GM19372 (cell line): ENCODE data around the gene METTL16.
A peak's percentile ranks its signal among the peaks of the same experiment; 100 is the strongest.

Experiments
- ATAC-seq: cut with Tn5 transposase; IDR thresholded peaks from one replicate; pipeline ENCODE4 v1.9.1; 2021; ENCODE audit warnings: mild to moderate bottlenecking, low read depth, moderate library complexity; ENCODE audit not compliant: unreplicated experiment

The METTL16 gene

DNA sequence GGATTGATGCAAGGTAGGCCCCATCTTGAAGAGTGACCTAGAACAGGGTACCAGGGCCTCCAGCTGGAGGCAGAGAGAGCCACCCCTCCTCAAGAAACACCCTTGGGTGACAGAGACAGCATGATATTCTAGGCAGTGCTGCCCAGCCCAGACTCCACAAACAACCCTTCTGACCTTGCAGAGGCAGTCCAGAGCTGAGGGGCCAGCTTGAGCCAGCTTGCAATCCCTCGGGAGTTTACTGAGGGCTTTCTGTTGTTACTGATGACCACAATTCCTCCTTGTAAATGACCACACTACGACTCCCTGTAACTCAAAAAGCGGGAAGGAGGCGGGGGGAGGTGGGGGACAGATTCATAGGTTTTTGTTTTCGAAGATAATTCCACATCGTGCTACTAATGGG lies 92.2 kb downstream of the METTL16 start:
- ATAC-seq: no peak

DNA sequence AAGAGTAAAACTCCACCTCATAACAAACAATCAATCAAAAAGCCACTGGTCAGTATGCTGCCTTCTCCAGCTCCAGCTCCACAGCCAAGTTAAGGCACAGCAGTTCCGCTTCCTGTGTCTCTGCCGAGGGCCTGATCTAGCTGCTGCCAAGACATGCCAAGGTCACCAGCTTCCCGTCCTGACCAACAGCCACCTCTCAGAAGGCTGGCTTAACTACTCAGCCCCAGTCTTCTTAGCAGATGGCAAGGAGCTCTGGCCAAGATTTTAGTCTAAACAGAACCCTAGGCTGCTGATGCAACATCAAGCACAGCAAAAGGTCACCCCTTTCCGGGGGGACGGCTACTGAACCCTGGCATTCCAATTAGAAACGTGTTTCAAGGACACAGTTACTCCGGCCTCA lies 93.1 kb downstream of the METTL16 start:
- no peak for ATAC-seq

GRCh38 chr17:2416010-2416734 lies 95.5 kb downstream of the METTL16 start:
- ATAC-seq: no peak

DNA sequence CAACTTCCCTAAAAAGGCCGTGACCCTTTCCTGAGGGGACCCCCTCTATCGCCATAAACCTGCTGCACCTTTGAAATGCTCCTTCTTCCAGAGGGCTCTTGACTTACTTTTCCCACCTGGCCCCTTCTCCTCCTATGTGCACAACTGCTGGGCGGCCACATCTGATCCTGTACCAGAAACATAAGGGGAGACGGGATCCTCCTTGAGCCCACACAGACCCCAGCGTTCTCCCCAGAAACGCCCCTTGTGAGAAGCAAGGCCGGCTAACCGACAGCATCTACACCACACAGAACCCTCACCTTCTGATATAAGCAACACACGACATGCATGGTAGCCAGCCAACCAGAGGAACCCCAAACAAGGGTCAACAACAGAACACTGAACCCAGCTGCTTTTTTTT lies 96.6 kb downstream of the METTL16 start:
- no peak for ATAC-seq

- no peak for ATAC-seq
Measured at GRCh38 chr17:2414446-2415064, 97.1 kb downstream of the METTL16 start.

DNA sequence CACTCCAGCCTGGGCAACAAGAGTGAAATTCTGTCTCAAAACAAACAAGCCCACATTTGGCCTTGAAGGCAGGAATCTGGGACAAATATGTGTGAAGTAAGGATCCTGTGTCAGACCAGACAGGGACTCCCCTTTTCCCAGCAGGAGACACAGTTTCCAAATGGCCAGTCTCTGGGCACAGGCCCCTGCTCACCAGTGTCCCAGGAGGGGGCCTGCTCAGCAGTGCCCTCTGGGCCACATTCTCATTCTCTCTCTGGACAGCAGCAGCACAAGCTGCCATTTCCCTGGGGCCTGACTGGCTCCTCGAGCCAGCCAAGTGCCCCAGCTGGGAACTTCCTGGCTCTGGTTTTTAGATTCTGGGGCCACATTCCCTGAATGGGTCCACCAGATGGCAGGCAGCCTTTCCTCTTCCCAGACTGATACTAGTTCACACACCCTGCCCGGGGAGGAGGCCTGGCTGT lies 99.1 kb downstream of the METTL16 start:
- ATAC-seq: no peak

DNA sequence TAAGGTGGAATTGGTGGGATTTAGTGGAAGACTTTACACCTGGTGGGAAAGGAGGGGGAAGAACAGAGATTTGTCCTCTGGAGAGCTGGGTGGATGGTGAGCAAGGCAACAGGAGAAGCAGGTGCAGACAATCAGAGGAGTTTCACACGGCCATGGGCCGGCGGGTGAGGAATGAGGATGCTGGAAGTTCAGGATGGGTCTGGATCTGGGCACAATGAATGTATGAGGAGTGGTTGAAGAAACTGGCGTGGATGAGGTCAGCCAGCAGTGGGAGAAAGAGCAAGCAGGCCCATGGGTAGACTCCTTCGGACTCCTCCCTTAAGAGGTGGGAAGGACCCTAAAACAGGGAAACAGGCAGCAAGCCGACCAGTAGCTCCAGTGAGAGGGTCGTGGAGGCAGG lies 100.7 kb downstream of the METTL16 start:
- no peak for ATAC-seq

GRCh38 chr17:2406903-2407790 lies 104.5 kb downstream of the METTL16 start:
- no peak for ATAC-seq

DNA sequence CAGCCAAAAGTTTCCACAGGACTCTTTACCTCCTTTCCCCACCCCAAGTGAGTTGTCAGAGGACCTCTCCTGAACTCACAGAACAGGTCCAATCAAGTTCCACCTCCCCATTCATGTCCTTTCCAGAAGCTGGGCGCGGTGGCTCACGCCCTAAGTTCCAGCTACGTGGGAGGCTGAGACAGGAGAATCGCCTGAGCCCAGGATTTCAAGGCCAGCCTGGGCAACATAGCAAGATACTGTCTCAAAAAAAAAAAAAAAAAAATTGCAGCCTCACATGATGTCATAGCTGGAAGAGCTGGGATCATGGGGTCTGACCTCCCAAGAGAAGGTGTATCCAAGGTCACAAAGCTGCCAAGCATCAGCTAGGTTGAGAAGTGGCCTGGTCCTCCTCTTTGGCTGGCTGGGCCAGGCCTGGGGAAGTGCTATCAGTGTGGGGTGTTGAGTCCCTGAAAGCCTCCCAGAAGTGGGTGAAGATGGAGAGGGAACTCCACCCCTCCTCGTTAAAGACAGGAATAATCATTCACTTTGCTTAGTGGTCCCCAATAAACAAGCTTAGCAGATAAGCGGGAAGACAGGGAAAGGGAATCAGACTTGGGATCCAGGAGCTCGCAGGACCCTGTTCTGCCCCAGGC lies 105.3 kb downstream of the METTL16 start:
- no peak for ATAC-seq

DNA sequence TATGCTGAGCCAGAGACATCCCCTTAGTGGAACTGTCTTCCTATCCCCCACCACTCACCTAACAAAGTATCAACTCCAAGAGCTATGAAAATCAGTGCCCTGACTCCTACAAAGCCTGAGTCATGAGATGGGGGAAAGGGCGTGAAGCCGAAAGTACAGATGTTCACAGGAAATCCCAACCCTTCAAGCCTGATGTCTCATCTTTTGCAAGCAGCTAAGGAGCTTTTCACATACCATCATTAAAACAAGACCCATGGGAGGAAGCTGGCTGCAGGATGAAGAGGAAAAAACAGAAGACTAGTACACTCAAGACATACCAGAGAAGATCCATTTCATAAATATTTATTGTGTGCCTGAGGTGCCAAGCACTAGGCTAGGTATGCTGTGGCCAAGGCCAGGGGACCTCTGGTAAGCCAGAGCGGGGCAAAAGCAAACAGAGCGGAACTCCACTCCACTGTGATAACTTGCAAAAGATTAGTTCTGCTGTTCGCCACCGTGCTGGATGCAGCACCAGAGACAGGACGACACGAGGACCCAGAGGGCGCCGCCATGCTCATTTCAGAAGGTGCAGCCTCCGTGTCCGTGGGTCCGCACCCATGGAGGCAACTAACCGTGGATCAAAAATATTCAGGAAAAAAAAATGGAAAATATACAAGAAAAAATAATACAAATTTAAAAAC lies 106.3 kb downstream of the METTL16 start:
- ATAC-seq: no peak

DNA sequence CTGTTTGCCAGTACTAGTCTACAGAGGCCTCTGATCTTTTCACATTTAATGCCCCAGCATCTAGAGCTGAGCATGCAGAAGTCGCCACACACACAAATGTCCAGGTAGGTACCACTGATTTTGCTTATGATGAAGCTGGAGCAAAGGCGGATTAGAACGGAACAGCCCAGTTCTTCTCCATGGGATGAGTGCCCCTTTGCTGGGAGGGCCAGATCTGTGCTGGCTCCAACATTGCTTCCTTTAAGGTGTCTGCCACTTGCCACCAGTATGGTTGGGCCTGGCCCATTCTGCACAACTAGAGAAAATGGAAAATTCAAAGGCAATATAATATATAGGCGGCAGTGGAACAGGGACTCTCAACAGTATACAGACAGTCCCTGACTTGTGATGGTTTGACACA lies 108.6 kb downstream of the METTL16 start:
- no peak for ATAC-seq

DNA sequence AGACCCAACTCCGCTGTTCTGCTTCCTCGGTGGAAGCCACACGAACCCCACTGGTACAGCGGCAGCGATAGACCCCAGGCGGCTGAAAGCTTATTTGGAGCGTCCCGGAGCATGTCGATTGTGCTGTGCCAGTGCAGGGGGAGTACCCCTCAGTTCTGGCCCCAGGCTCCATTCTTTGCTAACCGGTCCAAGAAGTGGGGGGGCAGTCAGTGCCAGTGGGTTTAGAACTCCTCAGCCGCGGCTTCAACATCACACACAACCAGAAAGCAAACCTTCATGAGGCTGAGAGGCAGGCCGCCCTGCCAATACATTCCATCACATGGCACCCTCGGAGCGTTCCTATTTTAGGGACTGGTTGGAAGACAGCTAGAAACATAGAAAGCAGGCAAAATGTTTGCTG lies 109.1 kb downstream of the METTL16 start:
- ATAC-seq: no peak

DNA sequence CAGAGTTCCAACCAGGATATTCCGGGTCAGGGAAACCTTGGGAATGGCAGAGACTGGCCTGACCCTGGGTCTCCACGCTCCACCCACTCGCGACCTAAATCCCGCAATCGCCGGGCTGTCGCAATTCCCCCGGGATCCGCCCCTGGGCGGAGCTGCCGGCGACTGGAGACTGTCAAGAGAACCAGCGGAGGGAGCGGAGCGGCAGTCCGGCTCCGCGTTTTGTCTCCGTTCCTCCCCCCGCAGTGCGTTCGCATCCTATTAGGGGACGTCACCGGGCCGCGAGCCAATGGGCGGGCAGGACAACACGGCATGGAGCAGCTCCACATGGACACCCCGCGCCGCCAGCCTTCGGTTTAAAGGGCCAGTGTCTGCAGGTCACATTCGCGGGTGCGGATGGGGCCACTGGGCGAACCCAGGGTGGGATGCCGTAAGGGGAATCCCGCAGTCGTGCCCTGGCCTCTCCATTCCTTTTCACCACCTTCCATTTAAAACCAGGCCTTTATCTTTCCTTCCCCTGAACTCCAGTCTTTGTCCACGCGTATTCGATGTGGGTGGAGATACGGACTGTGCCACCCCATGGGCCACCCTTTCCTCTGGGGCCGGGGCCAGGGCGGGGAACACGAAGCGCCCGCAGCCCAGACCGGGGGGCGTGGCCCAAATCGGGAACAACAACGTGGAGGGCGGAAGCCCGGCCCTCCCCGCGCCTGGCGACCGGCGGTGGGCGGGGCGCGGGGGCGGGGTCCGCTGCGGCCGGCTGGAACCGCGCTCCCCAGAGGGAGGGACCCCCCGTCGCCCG lies 110.1 kb downstream of the METTL16 start:
- peak; percentile 52 for ATAC-seq

DNA sequence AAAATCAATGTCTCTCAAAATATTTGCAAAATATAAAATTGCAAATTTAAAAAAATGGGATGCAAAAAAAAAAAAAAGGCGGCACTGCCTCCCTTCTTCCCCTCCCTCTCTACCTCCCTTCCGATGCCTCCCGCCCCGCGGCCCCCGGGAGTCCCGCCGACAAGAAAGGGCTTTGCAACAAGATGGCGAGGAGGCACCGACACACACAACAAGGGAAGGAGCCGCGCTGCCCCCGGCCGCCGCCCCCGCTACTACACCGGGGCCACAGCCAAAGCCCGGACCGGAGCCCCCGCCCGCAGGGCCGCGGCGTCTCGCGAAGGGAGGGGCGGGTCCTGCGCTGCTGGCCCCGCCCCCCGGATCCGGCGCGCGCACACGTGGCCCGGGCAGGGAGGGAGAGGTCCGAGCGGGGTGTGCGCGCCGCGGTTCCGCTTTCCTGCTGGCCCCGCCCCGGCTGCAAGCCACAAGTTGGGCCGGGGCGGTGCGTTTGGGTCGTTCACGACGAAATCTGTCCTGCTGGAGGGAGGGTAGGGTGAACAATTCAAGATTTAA lies 110.7 kb downstream of the METTL16 start, which contains the start of gene MNT:
Gene MNT (minus strand): TSS at position 184 of the 549 bp plus-strand sequence. CDS start 348 bp downstream, outside the sequence.
- peak; percentile 28 for ATAC-seq

DNA sequence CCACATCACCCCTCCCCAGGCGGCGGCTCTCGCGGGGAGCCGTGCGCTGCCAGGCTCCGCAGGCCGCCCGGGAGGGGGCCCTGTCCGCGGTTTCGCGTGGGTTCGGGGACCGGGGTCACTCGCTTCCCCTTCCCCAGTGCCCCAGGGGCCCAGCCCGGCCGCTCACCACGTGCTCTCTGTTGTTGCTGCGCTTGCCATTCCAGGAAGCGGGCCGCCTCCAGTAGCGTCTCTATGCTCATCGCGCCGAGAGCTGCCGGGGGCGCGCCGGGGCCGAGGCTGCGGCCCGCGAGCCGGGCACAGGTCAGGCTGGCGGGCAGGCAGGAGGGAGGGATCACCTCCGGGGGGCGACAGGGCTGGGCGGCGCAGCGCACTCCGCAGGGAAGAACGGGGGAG lies 111.2 kb downstream of the METTL16 start:
- no peak for ATAC-seq

DNA sequence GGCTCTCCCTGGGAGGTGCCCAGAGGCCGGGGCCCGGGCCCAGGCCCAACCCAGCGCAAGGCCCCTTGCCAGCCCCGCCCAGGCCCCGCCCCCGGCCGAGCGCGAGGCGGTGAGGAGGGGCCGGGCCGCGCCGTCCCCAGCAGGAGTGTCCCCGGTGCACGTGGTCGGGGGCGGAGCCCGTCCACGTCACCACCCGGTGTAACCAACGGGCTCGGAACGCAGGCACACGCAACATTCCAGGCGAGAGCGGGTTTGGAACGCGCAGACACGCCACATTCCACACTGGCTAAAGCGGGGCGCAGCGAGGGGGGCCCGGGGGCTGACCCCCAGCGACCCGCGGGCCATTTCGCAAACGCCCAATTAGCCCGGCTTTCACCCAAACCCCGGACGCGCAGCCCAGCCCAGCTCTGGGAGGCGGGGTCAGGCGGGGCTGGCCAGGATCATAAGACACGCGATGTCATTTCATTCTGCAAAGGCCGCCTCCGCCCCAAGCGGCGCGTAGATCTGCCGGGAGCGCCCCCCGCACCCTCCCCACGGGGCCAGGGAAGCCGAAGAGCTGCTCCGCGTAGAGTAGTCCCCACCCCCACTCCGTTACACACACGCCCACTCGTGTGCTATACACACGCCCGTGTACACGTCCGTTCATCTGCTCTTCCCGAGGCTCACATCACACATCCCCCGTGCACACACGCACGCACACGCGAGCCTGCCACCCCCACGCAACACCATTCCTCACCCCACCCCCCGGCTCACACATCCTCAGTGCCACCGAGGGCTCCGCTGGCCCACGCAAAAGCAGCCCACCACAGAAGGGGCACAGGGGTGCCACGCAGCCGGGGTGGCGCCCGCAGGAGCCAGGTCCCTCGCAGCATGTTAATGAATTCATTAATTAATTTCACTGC lies 111.9 kb downstream of the METTL16 start:
- ATAC-seq: peak; percentile 41

- ATAC-seq: no peak
Measured at GRCh38 chr17:2398655-2399571, 112.8 kb downstream of the METTL16 start.
